SK-N-SH (cell line): Measurements from ENCODE around the gene RPL22. TPM values are rescaled to one million over a fixed set of nuclear protein-coding genes. Genes with fewer than 3 reads are reported as not detected.

ENCODE experiments used
- CTCF ChIA-PET: fragments of 300-600, 350-600 bp; formaldehyde crosslinking; extraction: SDS; loops from one replicate; lab custom pipeline; 2021; lab: Yijun Ruan, JAX
- POLR2A ChIA-PET: fragments of 350-600 bp; sonication (Branson Sonifier 250); formaldehyde crosslinking; extraction: SDS; loops from one replicate; lab custom pipeline; 2020; ENCODE audit warnings: antibody characterized with exemption, inconsistent platforms; lab: Yijun Ruan, JAX
- DNase-seq: peaks from one replicate; pipeline ENCODE4 v3.0.0; 2012
- H2AFZ ChIP-seq: fragments of 200-600 bp; sonication (generic); 2 replicates; pipeline ENCODE4 v1.8.1; 2016; ENCODE audit warnings: antibody characterized with exemption, mild to moderate bottlenecking, low read depth
- H3F3A ChIP-seq: fragments of 200-600 bp; sonication (generic); replicated peaks from 2 replicates; pipeline ENCODE3; 2016; ENCODE audit warnings: antibody characterized with exemption, mild to moderate bottlenecking; ENCODE audit not compliant: insufficient read depth
- H3K27ac ChIP-seq, 2 experiments: fragments of 200-500 bp in 1 of 2; fragments of 200-600 bp in 1 of 2; sonication (Bioruptor generic) in 1 of 2; sonication (generic), shearing (Covaris generic) in 1 of 2; 2 replicates each; pipeline versions ENCODE4 v1.5.1 to v1.6.1; 2014 to 2016; ENCODE audit warnings: low read depth in 2 of 2, inconsistent platforms in 1 of 2, low read length in 1 of 2, mild to moderate bottlenecking in 1 of 2, mixed read lengths in 1 of 2
- H3K27me3 ChIP-seq: fragments of 200-600 bp; sonication (generic), shearing (Covaris generic); 2 replicates; pipeline ENCODE4 v1.6.1; 2016; ENCODE audit warnings: mixed run types; ENCODE audit not compliant: insufficient read depth
- H3K36me3 ChIP-seq, 2 experiments: fragments of 200-500 bp in 1 of 2; fragments of 200-600 bp in 1 of 2; sonication (Bioruptor generic) in 1 of 2; sonication (generic) in 1 of 2; replicated peaks in 1 of 2; 2 replicates each; pipeline versions ENCODE3 to v1.5.1; 2014 to 2016; ENCODE audit warnings: low read length in 1 of 2, mild to moderate bottlenecking in 1 of 2; ENCODE audit not compliant: insufficient read depth in 2 of 2, control insufficient read depth in 1 of 2
- H3K4me1 ChIP-seq, 2 experiments: fragments of 200-500 bp in 1 of 2; fragments of 200-600 bp in 1 of 2; sonication (Bioruptor generic) in 1 of 2; sonication (generic), shearing (Covaris generic) in 1 of 2; 2 replicates each; pipeline versions ENCODE4 v1.5.1 to v1.6.1; 2014 to 2016; ENCODE audit warnings: low read depth in 1 of 2, low read length in 1 of 2, mixed run types in 1 of 2; ENCODE audit not compliant: insufficient read depth in 2 of 2, control insufficient read depth in 1 of 2
- H3K4me2 ChIP-seq: fragments of 200-600 bp; sonication (generic), shearing (Covaris generic); 2 replicates; pipeline ENCODE4 v1.6.1; 2017; ENCODE audit warnings: mixed run types
- H3K4me3 ChIP-seq, 2 experiments: fragments of 200-500 bp in 1 of 2; fragments of 200-600 bp in 1 of 2; sonication (Bioruptor generic) in 1 of 2; sonication (generic), shearing (Covaris generic) in 1 of 2; 2 replicates each; pipeline versions ENCODE4 v1.5.1 to v1.8.1; 2014 to 2016; ENCODE audit warnings: low read depth in 2 of 2, inconsistent platforms in 1 of 2, low read length in 1 of 2, mild to moderate bottlenecking in 1 of 2, mixed read lengths in 1 of 2, moderate library complexity in 1 of 2
- H3K79me2 ChIP-seq: fragments of 200-600 bp; sonication (generic); 2 replicates; pipeline ENCODE4 v1.8.1; 2017; ENCODE audit warnings: mild to moderate bottlenecking; ENCODE audit not compliant: insufficient read depth
- H3K9ac ChIP-seq: fragments of 200-600 bp; sonication (generic); 2 replicates; pipeline ENCODE4 v1.6.1; 2017; ENCODE audit warnings: mixed run types
- H3K9me2 ChIP-seq: fragments of 200-600 bp; sonication (generic); 2 replicates; pipeline ENCODE4 v1.6.1; 2017; ENCODE audit warnings: mixed run types
- H3K9me3 ChIP-seq: fragments of 200-600 bp; sonication (generic); 2 replicates; pipeline ENCODE4 v1.6.1; 2017; ENCODE audit warnings: mixed run types, mild to moderate bottlenecking, moderate library complexity
- H4K20me1 ChIP-seq: fragments of 200-600 bp; sonication (generic); 2 replicates; pipeline ENCODE4 v1.6.1; 2017; ENCODE audit warnings: mild to moderate bottlenecking, mixed run types; ENCODE audit not compliant: insufficient read depth
- ELF1 ChIP-seq: IDR thresholded peaks from 2 replicates; pipeline ENCODE4 v1.4.0; 2012
- EP300 ChIP-seq, 2 experiments: IDR thresholded peaks; 2 replicates each; pipeline versions ENCODE4 v1.4.0 to v1.6.1; 2012; ENCODE audit warnings: borderline replicate concordance in 1 of 2, low read depth in 1 of 2, low read length in 1 of 2
- EZH2phosphoT487 ChIP-seq: fragments of 200-600 bp; sonication (generic); IDR thresholded peaks from 2 replicates; pipeline ENCODE4 v1.6.1; 2017; ENCODE audit warnings: low read depth, mixed run types, mild to moderate bottlenecking, antibody characterized with exemption, moderate library complexity, borderline replicate concordance
- FOXJ3 ChIP-seq: sonication (generic); formaldehyde crosslinking; IDR thresholded peaks from 2 replicates; pipeline ENCODE4 v1.5.1; 2020; ENCODE audit warnings: mild to moderate bottlenecking, missing genetic modification reagents
- FOXM1 ChIP-seq: IDR thresholded peaks from 2 replicates; pipeline ENCODE4 v1.4.0; 2012; ENCODE audit warnings: low read depth, mild to moderate bottlenecking
- GABPA ChIP-seq: IDR thresholded peaks from 2 replicates; pipeline ENCODE4 v1.4.0; 2012; ENCODE audit warnings: low read depth, mild to moderate bottlenecking
- GATA2 ChIP-seq: sonication (generic); formaldehyde crosslinking; IDR thresholded peaks from 2 replicates; pipeline ENCODE4 v1.5.0; 2020; ENCODE audit warnings: mild to moderate bottlenecking, missing genetic modification reagents
- IRF3 ChIP-seq: fragments of 150-350 bp; IDR thresholded peaks from 2 replicates; pipeline ENCODE4 v1.6.1; 2016; ENCODE audit warnings: mild to moderate bottlenecking, low read depth, low read length
- JUND ChIP-seq: IDR thresholded peaks from 2 replicates; pipeline ENCODE4 v1.4.0; 2012
- MAX ChIP-seq: IDR thresholded peaks from 2 replicates; pipeline ENCODE4 v1.4.0; 2012; ENCODE audit warnings: low read depth
- MEF2A ChIP-seq: IDR thresholded peaks from 2 replicates; pipeline ENCODE4 v1.4.0; 2012; ENCODE audit warnings: low read depth, borderline replicate concordance
- POLR2AphosphoS5 ChIP-seq: IDR thresholded peaks from 2 replicates; pipeline ENCODE4 v1.6.1; 2012; ENCODE audit warnings: low read depth, low read length
- RXRA ChIP-seq: IDR thresholded peaks from 2 replicates; pipeline ENCODE4 v1.4.0; 2012; ENCODE audit warnings: low read depth, mild to moderate bottlenecking, borderline replicate concordance
- SIN3A ChIP-seq: IDR thresholded peaks from 2 replicates; pipeline ENCODE4 v1.6.1; 2012; ENCODE audit warnings: low read depth, mild to moderate bottlenecking, low read length, moderate library complexity, borderline replicate concordance
- SMC3 ChIP-seq: IDR thresholded peaks from 2 replicates; pipeline ENCODE4 v1.6.1; 2012; ENCODE audit warnings: low read depth, low read length, improper control_type of control experiment
- TAF1 ChIP-seq: IDR thresholded peaks from 2 replicates; pipeline ENCODE4 v1.6.1; 2012; ENCODE audit warnings: low read depth, mild to moderate bottlenecking, low read length, moderate library complexity, borderline replicate concordance
- TCF12 ChIP-seq: IDR thresholded peaks from 2 replicates; pipeline ENCODE4 v1.4.0; 2012
- USF1 ChIP-seq: IDR thresholded peaks from 2 replicates; pipeline ENCODE4 v1.4.0; 2012; ENCODE audit warnings: low read depth, borderline replicate concordance
- USF2 ChIP-seq: fragments of 150-350 bp; IDR thresholded peaks from 2 replicates; pipeline ENCODE4 v1.6.1; 2017; ENCODE audit warnings: antibody characterized with exemption, low read length, low read depth, borderline replicate concordance
- WGBS: methylation state at CpG from one replicate; pipeline ENCODE4 v1.1.6; 2017; ENCODE audit warnings: low lambda C conversion rate; 5-methylcytosine and 5-hydroxymethylcytosine counted together
- polyA plus RNA-seq, 3 experiments: library from polyadenylated mRNA; depleted of rRNA; stranded (reverse); fragments of >200 nt; gene quantifications; 2 replicates each; pipeline ENCODE4 v1.2.3, GENCODE V29; 2012

Gene RPL22
- polyA plus RNA-seq, 1 of the 3 experiments (the other 2 are of a cell fraction) = 140 TPM

- H3K9ac ChIP-seq = no peak overlapping the region
- CTCF ChIA-PET = interaction anchor here (0.6 to 5.5 kb wide), 21 partner anchors 8 to 262 kb away, joined by 3 to 45 read pairs (median 4); no protein-coding TSS in a partner anchor
- 73% methylated on average over 7 of the region's 7 CpGs for WGBS
Observed at GRCh38 chr1:6239213-6239752, 39.9 kb upstream of the RPL22 start.

More at GRCh38 chr1:6239213-6239752, 39.9 kb upstream of the RPL22 start:
- H3K36me3 ChIP-seq = no peaks in the 10 kb centered on the region
- H3K9me3 ChIP-seq = no peaks in the 10 kb centered on the region
- H3K4me3 ChIP-seq = no peak overlapping the region
- no peak for DNase-seq
- H3K4me1 ChIP-seq = peaks cover 0 to 9% of the 10 kb centered on the region in 2 experiments; a peak in 1 of 4 replicates
- H3K9me2 ChIP-seq = no peaks in the 10 kb centered on the region
- no peaks in the 10 kb centered on the region for H4K20me1 ChIP-seq
- TF ChIP-seq MEF2A (no peak), ELF1 (no peak), FOXJ3 (no peak), MAX (no peak), RXRA (no peak), SIN3A (no peak), TAF1 (no peak), FOXM1 (no peak), USF2 (no peak), SMC3 (no peak), JUND (no peak), TCF12 (no peak), EP300 (IDR thresholded peaks at IDR 0.05; ENCODE audit: borderline replicate concordance in 1 of 2, low read depth in 1 of 2, low read length in 1 of 2) (no peak), EZH2phosphoT487 (no peak), POLR2AphosphoS5 (no peak), GATA2 (CRISPR knock-in tag) (no peak), USF1 (no peak), IRF3 (no peak), GABPA (no peak)
- H3K27me3 ChIP-seq = no peaks in the 10 kb centered on the region
- H3K27ac ChIP-seq = no peak overlapping the region
- peaks cover 12% of the 10 kb centered on the region for H3K79me2 ChIP-seq
- no peak overlapping the region for H2AFZ ChIP-seq
- POLR2A ChIA-PET = interaction anchor here (1.1 kb wide), 1 partner anchor 146 kb away, joined by 3 read pairs; no protein-coding TSS in a partner anchor
- H3F3A ChIP-seq = no peaks in the 10 kb centered on the region
- H3K4me2 ChIP-seq = no peak overlapping the region
